IPS-18c (cell line): ENCODE data around the gene ESD.
"Not testable (repeated sequence)": the region's sequence is repeated elsewhere in the genome, so short reads cannot be mapped to it uniquely, and the experiment has no call there.

Experiments used
- H3K4me3 ChIP-seq: 2 replicates; pipeline ENCODE4 v1.7.0; 2013; ENCODE audit warnings: low read depth, mild to moderate bottlenecking, low read length, moderate library complexity; ENCODE audit not compliant: insufficient read depth
- H3K9me3 ChIP-seq: one replicate; pipeline ENCODE4 v1.6.1; 2013; ENCODE audit warnings: mild to moderate bottlenecking, low read length, moderate library complexity; ENCODE audit not compliant: control insufficient read depth, insufficient read depth

Gene ESD

GRCh38 chr13:46801858-46802257 is 4.9 kb upstream of the ESD start:
- no peak overlapping the region for H3K4me3 ChIP-seq
- H3K9me3 ChIP-seq: no peaks in the 10 kb centered on the region

GRCh38 chr13:46799139-46799538 is 2.2 kb upstream of the ESD start:
- no peak overlapping the region for H3K4me3 ChIP-seq
- no peaks in the 10 kb centered on the region for H3K9me3 ChIP-seq

GRCh38 chr13:46797501-46798237 is 708 bp upstream of the ESD start:
- Histone ChIP-seq H3K4me3 (peak overlapping the region; percentile 83; the same call in 1 of the 2 replicates), H3K9me3 (no peaks in the 10 kb centered on the region)

- Histone ChIP-seq H3K4me3 (peak overlapping the region; percentile 83), H3K9me3 (no peaks in the 10 kb centered on the region)
Observed at GRCh38 chr13:46796129-46796514, 839 bp downstream of the ESD start.

GRCh38 chr13:46795321-46795720 is 1.6 kb downstream of the ESD start:
- Histone ChIP-seq H3K4me3 (no peak overlapping the region), H3K9me3 (no peaks in the 10 kb centered on the region)

GRCh38 chr13:46783504-46783903 is 13.5 kb downstream of the ESD start:
- no peak overlapping the region for H3K4me3 ChIP-seq
- H3K9me3 ChIP-seq: no peaks in the 10 kb centered on the region

- H3K4me3 ChIP-seq: no peak overlapping the region
- no peaks in the 10 kb centered on the region for H3K9me3 ChIP-seq
Observed at GRCh38 chr13:46782691-46783090, 14.3 kb downstream of the ESD start.

- no peak overlapping the region for H3K4me3 ChIP-seq
- no peaks in the 10 kb centered on the region for H3K9me3 ChIP-seq
Observed at GRCh38 chr13:46782066-46782465, 14.9 kb downstream of the ESD start.

- H3K9me3 ChIP-seq: no peaks in the 10 kb centered on the region
- H3K4me3 ChIP-seq: no peak overlapping the region
Observed at GRCh38 chr13:46778890-46779289, 18.1 kb downstream of the ESD start.

- no peak overlapping the region for H3K4me3 ChIP-seq
- H3K9me3 ChIP-seq: no peaks in the 10 kb centered on the region
Observed at GRCh38 chr13:46778095-46778494, 18.9 kb downstream of the ESD start.

GRCh38 chr13:46775385-46776107 is 21.4 kb downstream of the ESD start:
- Histone ChIP-seq H3K9me3 (no peaks in the 10 kb centered on the region), H3K4me3 (no peak overlapping the region)

- Histone ChIP-seq H3K9me3 (no peaks in the 10 kb centered on the region), H3K4me3 (no peak overlapping the region)
Observed at GRCh38 chr13:46773541-46773940, 23.4 kb downstream of the ESD start.

GRCh38 chr13:46771693-46772092 is 25.3 kb downstream of the ESD start:
- Histone ChIP-seq H3K9me3 (no peaks in the 10 kb centered on the region), H3K4me3 (no peak overlapping the region)

GRCh38 chr13:46769925-46770324 is 27.0 kb downstream of the ESD start:
- not testable (repeated sequence) for H3K9me3 ChIP-seq, H3K4me3 ChIP-seq

GRCh38 chr13:46761866-46762265 is 35.1 kb downstream of the ESD start:
- Histone ChIP-seq H3K9me3 (peaks cover 4% of the 10 kb centered on the region), H3K4me3 (no peak overlapping the region)

GRCh38 chr13:46761174-46761573 is 35.8 kb downstream of the ESD start:
- Histone ChIP-seq H3K9me3 (peaks cover 4% of the 10 kb centered on the region), H3K4me3 (no peak overlapping the region)

- Histone ChIP-seq H3K9me3 (peaks cover 4% of the 10 kb centered on the region), H3K4me3 (no peak overlapping the region)
Observed at GRCh38 chr13:46759846-46760245, 37.1 kb downstream of the ESD start.

GRCh38 chr13:46757640-46758039 is 39.3 kb downstream of the ESD start:
- peaks cover 4% of the 10 kb centered on the region for H3K9me3 ChIP-seq
- H3K4me3 ChIP-seq: no peak overlapping the region
